ENCODE data around the gene LCE1E. TPM values are rescaled to one million over a fixed set of nuclear protein-coding genes. Genes with fewer than 3 reads are reported as not detected.

LCE1E gene, protein sequence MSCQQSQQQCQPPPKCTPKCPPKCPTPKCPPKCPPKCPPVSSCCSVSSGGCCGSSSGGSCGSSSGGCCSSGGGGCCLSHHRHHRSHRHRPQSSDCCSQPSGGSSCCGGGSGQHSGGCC
- not detected in 2 replicates for total RNA-seq

DNA sequence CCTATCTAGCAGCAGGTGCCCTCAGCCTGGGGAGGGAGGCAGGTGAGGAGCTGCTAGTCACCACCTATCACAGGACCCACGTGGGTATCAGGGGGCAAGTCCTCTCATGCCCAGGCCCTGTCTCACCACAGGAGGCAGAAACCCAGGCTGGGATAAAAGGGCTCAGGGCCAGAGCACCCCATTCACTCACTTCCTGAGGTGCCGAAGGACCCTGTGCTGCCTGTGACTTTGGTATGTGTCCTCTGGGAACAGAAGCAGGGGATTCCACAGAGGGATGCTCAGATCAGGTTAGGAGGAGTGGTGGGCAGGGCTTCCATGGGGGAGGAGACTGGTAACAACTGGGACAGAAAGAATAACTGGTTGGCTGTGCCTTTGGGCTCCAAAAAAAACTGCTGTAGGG lies at the start of gene LCE1E:
LCE1E (plus strand) TSS at position 181 of the 400 bp plus-strand sequence. CDS start 1,043 bp downstream, outside the sequence.

DNA sequence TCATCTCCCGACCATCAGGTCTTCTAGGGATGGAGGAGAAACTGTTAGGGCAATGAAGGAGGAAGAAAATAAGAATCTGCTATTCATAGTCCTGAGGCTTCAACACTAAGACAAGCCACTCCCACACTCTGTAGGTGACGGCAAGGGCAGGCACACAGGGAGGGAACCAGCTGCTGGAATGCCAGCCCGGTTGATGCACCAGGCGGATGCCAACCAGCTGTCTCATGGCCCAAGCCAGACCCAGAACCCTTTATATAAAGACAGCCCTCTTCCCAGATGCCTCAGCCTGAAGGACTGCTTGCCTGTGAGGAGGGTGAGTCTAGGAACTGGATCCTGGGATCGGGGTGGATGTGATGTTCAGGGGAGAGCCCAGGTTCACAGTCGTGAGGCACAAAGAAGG lies 28.3 kb upstream of the LCE1E start, which contains the start of gene KPRP:
KPRP (plus strand) TSS at position 279 of the 400 bp plus-strand sequence. CDS start 1,564 bp downstream, outside the sequence.

DNA sequence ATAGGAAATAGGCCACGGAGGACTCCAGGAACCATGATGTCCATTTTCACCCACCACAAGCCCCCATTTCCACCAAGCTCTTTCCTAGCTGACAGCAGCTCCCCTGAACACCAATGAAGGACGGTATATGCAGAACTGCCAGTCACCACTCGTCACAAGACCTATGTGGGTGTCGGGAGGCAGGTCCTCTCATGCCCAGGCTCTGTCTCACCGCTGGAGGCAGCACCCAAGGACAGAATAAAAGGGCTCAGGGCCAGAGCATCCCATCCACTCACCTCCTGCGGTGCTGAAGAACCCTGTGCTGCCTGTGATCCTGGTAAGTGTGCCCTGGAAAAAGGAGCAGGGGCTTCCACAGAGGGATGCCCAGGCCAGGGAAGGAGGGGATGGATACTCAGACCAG lies 11.2 kb upstream of the LCE1E start, which contains the start of gene LCE1F:
LCE1F (plus strand) TSS at position 266 of the 400 bp plus-strand sequence. CDS start 1,232 bp downstream, outside the sequence.

DNA sequence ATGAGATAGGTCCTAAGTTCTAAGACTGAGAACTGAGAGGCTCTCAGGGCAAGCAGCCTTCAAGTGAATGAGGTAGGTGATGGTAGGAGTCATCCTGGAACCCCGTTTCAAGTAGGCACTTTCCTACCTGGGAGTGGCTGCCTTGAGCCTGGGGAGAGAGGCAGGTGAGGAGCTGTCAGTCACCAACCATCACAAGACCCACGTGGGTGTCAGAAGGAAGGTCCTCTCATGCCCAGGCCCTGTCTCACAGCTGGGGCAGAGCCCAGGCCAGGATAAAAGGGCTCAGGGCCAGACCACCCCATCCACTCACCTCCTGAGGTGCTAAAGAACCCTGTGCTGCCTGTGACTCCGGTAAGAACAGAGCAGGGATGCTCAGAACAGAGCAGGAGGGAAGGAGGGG lies 10.4 kb downstream of the LCE1E start, which contains the start of gene LCE1D:
LCE1D (plus strand) TSS at position 301 of the 400 bp plus-strand sequence. CDS start 1,074 bp downstream, outside the sequence.

DNA sequence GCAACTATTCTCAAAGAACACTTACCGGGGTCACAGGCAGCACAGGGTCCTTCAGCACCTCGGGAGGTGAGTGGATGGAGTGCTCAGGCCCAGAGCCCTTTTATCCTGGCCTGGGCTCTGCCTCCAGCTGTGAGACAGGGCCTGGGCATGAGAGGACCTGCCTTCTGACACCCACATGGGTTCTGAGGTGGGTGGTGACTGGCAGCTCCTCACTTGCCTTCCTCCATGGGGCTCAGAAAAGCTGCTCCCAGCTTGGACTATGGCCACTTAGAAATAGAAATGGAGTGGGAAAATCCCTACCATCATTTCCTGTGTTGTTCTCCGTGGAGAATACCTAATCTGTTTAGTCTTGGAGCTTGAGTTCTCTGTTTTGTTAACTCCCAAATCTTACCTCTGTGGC lies 20.5 kb downstream of the LCE1E start, which contains the start of gene LCE1C:
LCE1C (minus strand) TSS at position 76 of the 400 bp plus-strand sequence. CDS start 1,173 bp downstream, outside the sequence.

DNA sequence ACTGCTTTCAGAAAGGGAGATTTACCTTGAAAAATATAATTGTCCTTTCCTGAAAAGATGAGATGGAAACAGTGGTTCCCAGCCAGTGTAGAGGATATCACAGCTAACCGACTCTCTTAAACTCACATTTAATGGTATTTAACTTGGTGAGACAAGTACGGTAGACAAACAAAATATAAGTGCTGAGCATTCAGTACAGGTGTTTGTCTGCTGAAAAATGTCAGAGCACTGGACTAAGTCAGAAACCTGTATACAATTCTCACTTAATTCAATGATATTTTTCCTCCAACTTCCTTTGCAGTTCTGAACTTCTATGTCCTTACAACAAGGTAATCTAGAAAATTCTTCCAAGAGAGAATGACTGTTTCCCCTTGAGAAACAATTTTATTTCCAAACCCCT lies 25.6 kb downstream of the LCE1E start, which contains the start of gene LCE1B:
LCE1B (plus strand) TSS at position 301 of the 400 bp plus-strand sequence. CDS start 476 bp downstream, outside the sequence.

DNA sequence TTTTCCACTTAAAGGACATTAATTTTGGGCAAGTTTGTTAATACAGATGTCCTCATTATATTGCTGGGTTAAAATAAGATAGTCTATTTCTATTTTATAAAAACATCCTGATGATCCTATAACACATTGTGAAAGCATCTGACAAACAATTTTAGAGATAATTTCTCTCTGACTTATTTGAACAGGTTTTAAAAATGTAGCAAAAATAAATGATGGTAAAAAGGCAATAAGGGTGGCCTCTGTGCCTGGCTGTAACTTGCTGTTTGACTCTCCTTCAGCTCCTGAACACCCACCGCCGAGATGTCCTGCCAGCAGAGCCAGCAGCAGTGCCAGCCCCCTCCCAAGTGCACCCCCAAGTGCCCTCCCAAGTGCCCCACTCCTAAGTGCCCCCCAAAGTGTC lies 41.1 kb downstream of the LCE1E start, which contains the start of gene LCE1A:
LCE1A (plus strand) TSS at position 301 of the 400 bp plus-strand sequence; CDS start at position 301, 0 bp downstream.

Other genes with a start within 250 kb of the LCE1E start
- not detected in 2 replicates for gene LCE3E, start 219.5 kb upstream of the LCE1E start, total RNA-seq
- not detected in 2 replicates for gene LCE3D, start 205.7 kb upstream of the LCE1E start, total RNA-seq
- not detected in 2 replicates for gene LCE3C, start 186.0 kb upstream of the LCE1E start, total RNA-seq
- gene LCE3B, start 172.4 kb upstream of the LCE1E start, total RNA-seq: not detected in 2 replicates
- not detected in 2 replicates for gene LCE3A, start 163.2 kb upstream of the LCE1E start, total RNA-seq
- gene LCE2D, start 122.9 kb upstream of the LCE1E start, total RNA-seq: not detected in 2 replicates
- gene LCE2C, start 111.0 kb upstream of the LCE1E start, total RNA-seq: not detected in 2 replicates
- gene LCE2B, start 100.1 kb upstream of the LCE1E start, total RNA-seq: not detected in 2 replicates
- not detected in 2 replicates for gene LCE2A, start 87.9 kb upstream of the LCE1E start, total RNA-seq
- gene LCE4A, start 78.1 kb upstream of the LCE1E start, total RNA-seq: not detected in 2 replicates
- not detected in 2 replicates for gene KPRP, start 28.2 kb upstream of the LCE1E start, total RNA-seq
- not detected in 2 replicates for gene LCE1F, start 11.1 kb upstream of the LCE1E start, total RNA-seq
- gene LCE1D, start 10.5 kb downstream of the LCE1E start, total RNA-seq: not detected in 2 replicates
- gene LCE1C, start 20.4 kb downstream of the LCE1E start, total RNA-seq: not detected in 2 replicates
- gene LCE1B, start 25.7 kb downstream of the LCE1E start, total RNA-seq: not detected in 2 replicates
- gene LCE1A, start 41.2 kb downstream of the LCE1E start, total RNA-seq: not detected in 2 replicates
- not detected in 2 replicates for gene LCE6A, start 56.6 kb downstream of the LCE1E start, total RNA-seq
- gene LCE7A, start 73.7 kb downstream of the LCE1E start, total RNA-seq: not detected in 2 replicates
- gene SMCP, start 92.1 kb downstream of the LCE1E start, total RNA-seq: not detected in 2 replicates
- not detected in 2 replicates for gene IVL, start 122.3 kb downstream of the LCE1E start, total RNA-seq
- not detected in 2 replicates for gene SPRR5, start 160.9 kb downstream of the LCE1E start, total RNA-seq
- not detected in 2 replicates for gene SPRR4, start 184.4 kb downstream of the LCE1E start, total RNA-seq
- gene SPRR1A, start 197.8 kb downstream of the LCE1E start, total RNA-seq: not detected in 2 replicates
- not detected in 2 replicates for gene SPRR3, start 215.5 kb downstream of the LCE1E start, total RNA-seq
- not detected in 2 replicates for gene SPRR1B, start 244.9 kb downstream of the LCE1E start, total RNA-seq